HCT116 (cell line): ENCODE measurements around the gene CCM2. TPM values are rescaled to one million over a fixed set of nuclear protein-coding genes. Genes with fewer than 3 reads are reported as not detected.

Source experiments
- ATAC-seq: fragments of 200-7000 bp; cut with Tn5 transposase; 2 replicates; pipeline ENCODE4 v1.9.1; 2020; ENCODE audit warnings: mild to moderate bottlenecking, moderate library complexity
- BruUV-seq: library from RNA; stranded (reverse); fragments of 400-500 nt; replicated peaks from 2 replicates; lab custom pipeline; 2021; lab: Mats Ljungman, UMichigan
- CTCF ChIA-PET: fragments of 300-600 bp; sonication (Branson Sonifier 250); formaldehyde crosslinking; loops from one replicate; lab custom pipeline; 2021; ENCODE audit warnings: antibody characterized with exemption; lab: Charles Lee
- POLR2A ChIA-PET: fragments of 300-600, 350-600 bp; sonication (Branson Sonifier 250); formaldehyde crosslinking; loops from one replicate; lab custom pipeline; 2021; ENCODE audit warnings: antibody characterized with exemption; lab: Charles Lee
- RAD21 ChIA-PET, 2 experiments: fragments of 300-600 bp; sonication (Branson Sonifier 250); formaldehyde crosslinking; loops; one replicate each; lab custom pipeline; 2023; ENCODE audit warnings: low total read pairs in 2 of 2; ENCODE audit not compliant: uncharacterized antibody in 2 of 2, unreplicated experiment in 2 of 2, low non-redundant PET in 1 of 2; lab: Charles Lee
- DNase-seq: peaks from one replicate; pipeline ENCODE4 v3.0.0-alpha.2; 2010; ENCODE audit warnings: low read depth, low spot score
- H2AFZ ChIP-seq: fragments of 200-600 bp; shearing (Covaris generic), sonication (generic); 2 replicates; pipeline ENCODE4 v1.6.1; 2017; ENCODE audit warnings: low read depth, mixed run types, mixed read lengths, antibody characterized with exemption, low read length; ENCODE audit not compliant: poor library complexity, severe bottlenecking
- H3K27ac ChIP-seq: 2 replicates; pipeline ENCODE4 v1.5.1; 2012; ENCODE audit warnings: low read depth, low read length
- H3K27me3 ChIP-seq: fragments of 200-600 bp; sonication (generic); 2 replicates; pipeline ENCODE4 v1.6.1; 2016; ENCODE audit warnings: mixed run types, low read length, mixed read lengths; ENCODE audit not compliant: insufficient read depth
- H3K36me3 ChIP-seq, 2 experiments: fragments of 200-500 bp in 1 of 2; fragments of 200-600 bp in 1 of 2; sonication (Bioruptor generic) in 1 of 2; sonication (generic) in 1 of 2; 2 replicates each; pipeline versions ENCODE4 v1.5.1 to v1.6.1; 2014 to 2016; ENCODE audit warnings: low read length in 2 of 2, inconsistent platforms in 1 of 2, mixed read lengths in 1 of 2, mixed run types in 1 of 2; ENCODE audit not compliant: insufficient read depth in 2 of 2, control insufficient read depth in 1 of 2
- H3K4me1 ChIP-seq, 2 experiments: fragments of 200-600 bp in 1 of 2; sonication (generic) in 1 of 2; 2 replicates each; pipeline versions ENCODE4 v1.5.1 to v1.6.1; 2012 to 2017; ENCODE audit warnings: low read length in 2 of 2, inconsistent platforms in 1 of 2, mild to moderate bottlenecking in 1 of 2, mixed read lengths in 1 of 2, mixed run types in 1 of 2, moderate library complexity in 1 of 2; ENCODE audit not compliant: insufficient read depth in 2 of 2, control insufficient read depth in 1 of 2
- H3K4me2 ChIP-seq: fragments of 200-600 bp; sonication (generic); 2 replicates; pipeline ENCODE4 v1.6.1; 2017; ENCODE audit warnings: mixed run types, low read length, mixed read lengths
- H3K4me3 ChIP-seq, 2 experiments: fragments of 200-600 bp in 1 of 2; sonication (generic) in 1 of 2; replicated peaks in 1 of 2; 2 replicates each; pipeline ENCODE4 v1.5.1; 2011 to 2016; ENCODE audit warnings: low read length in 2 of 2, control low read depth in 1 of 2, low read depth in 1 of 2, mild to moderate bottlenecking in 1 of 2, mixed read lengths in 1 of 2, mixed run types in 1 of 2
- H3K79me2 ChIP-seq: fragments of 200-600 bp; sonication (generic); 2 replicates; pipeline ENCODE4 v1.6.1; 2017; ENCODE audit warnings: mild to moderate bottlenecking, mixed run types, low read length, moderate library complexity, mixed read lengths; ENCODE audit not compliant: insufficient read depth
- H3K9ac ChIP-seq: fragments of 200-600 bp; sonication (generic); 2 replicates; pipeline ENCODE4 v1.6.1; 2016; ENCODE audit warnings: low read length, mixed read lengths
- H3K9me2 ChIP-seq: fragments of 200-600 bp; sonication (generic), shearing (Covaris generic); 2 replicates; pipeline ENCODE4 v1.6.1; 2017; ENCODE audit warnings: mixed run types, mild to moderate bottlenecking, moderate library complexity; ENCODE audit not compliant: insufficient read depth
- H3K9me3 ChIP-seq, 2 experiments: fragments of 200-500 bp in 1 of 2; fragments of 200-600 bp in 1 of 2; sonication (Bioruptor generic) in 1 of 2; sonication (generic) in 1 of 2; 2 replicates each; pipeline ENCODE4 v1.6.1; 2014 to 2017; ENCODE audit warnings: low read length in 2 of 2, mixed read lengths in 2 of 2, inconsistent platforms in 1 of 2, low read depth in 1 of 2, mild to moderate bottlenecking in 1 of 2, mixed run types in 1 of 2, moderate library complexity in 1 of 2; ENCODE audit not compliant: control insufficient read depth in 1 of 2, insufficient read depth in 1 of 2
- H4K20me1 ChIP-seq: fragments of 200-600 bp; sonication (generic), shearing (Covaris generic); 2 replicates; pipeline ENCODE4 v1.6.1; 2017; ENCODE audit warnings: mixed run types, mild to moderate bottlenecking, moderate library complexity; ENCODE audit not compliant: insufficient read depth
- EZH2phosphoT487 ChIP-seq: fragments of 200-600 bp; IDR thresholded peaks from 2 replicates; pipeline ENCODE4 v1.6.1; 2018; ENCODE audit warnings: antibody characterized with exemption, borderline replicate concordance
- POLR2A ChIP-seq: IDR thresholded peaks from 2 replicates; pipeline ENCODE4 v1.7.0; 2011; ENCODE audit warnings: borderline replicate concordance; ENCODE audit not compliant: insufficient read depth, insufficient read length; ENCODE audit errors: extremely low read depth
- RAD21 ChIP-seq: IDR thresholded peaks from 2 replicates; pipeline ENCODE4 v1.6.1; 2012; ENCODE audit warnings: low read depth, mild to moderate bottlenecking
- YY1 ChIP-seq: IDR thresholded peaks from 2 replicates; pipeline ENCODE4 v1.6.1; 2011; ENCODE audit warnings: low read length, low read depth, moderate library complexity, mild to moderate bottlenecking; ENCODE audit not compliant: insufficient replicate concordance; ENCODE audit errors: extremely low read depth
- ZBTB33 ChIP-seq: IDR thresholded peaks from 2 replicates; pipeline ENCODE4 v1.6.1; 2011; ENCODE audit warnings: mild to moderate bottlenecking, low read length, moderate library complexity; ENCODE audit not compliant: insufficient replicate concordance; ENCODE audit errors: extremely low read depth
- intact Hi-C: fragments of 100-400 bp; cut with micrococcal nuclease; formaldehyde crosslinking; loops from 2 replicates; pipeline ENCODE4 v1.10.0; 2022
- total RNA-seq: library from RNA; stranded (reverse); gene quantifications from one replicate; pipeline ENCODE4 v1.2.1, GENCODE V29; 2021; ENCODE audit not compliant: unreplicated experiment

The CCM2 gene
- total RNA-seq, 1 experiment from 2014 or later, result 34.4 TPM

- no peak overlapping the region for H3K4me3 ChIP-seq
- intact Hi-C loops, result no loop called here
- DNase-seq (no peak), ATAC-seq (no peak)
- H2AFZ ChIP-seq, result no peak overlapping the region
- no TSS peak for BruUV-seq
- H3K9me2 ChIP-seq, result no peaks in the 10 kb centered on the region
- ChIA-PET POLR2A (no interaction called here), RAD21 (no interaction called here), CTCF (no interaction called here)
- no peak overlapping the region for H3K4me2 ChIP-seq
- H3K9ac ChIP-seq, result no peak overlapping the region
- no peaks in the 10 kb centered on the region for H3K27me3 ChIP-seq
- no peak for TF ChIP-seq YY1
- no peak for TF ChIP-seq EZH2phosphoT487
- no peak for TF ChIP-seq POLR2A
- TF ChIP-seq ZBTB33, result no peak
- TF ChIP-seq RAD21, result no peak
- H3K9me3 ChIP-seq, result no peaks in the 10 kb centered on the region
- peaks cover 0 to 15% of the 10 kb centered on the region in 2 experiments; a peak in 2 of 4 replicates for H3K4me1 ChIP-seq
- H4K20me1 ChIP-seq, result no peaks in the 10 kb centered on the region
- no peak overlapping the region for H3K27ac ChIP-seq
- H3K36me3 ChIP-seq, result no peaks in the 10 kb centered on the region; a peak in 1 of 4 replicates
- peaks cover 7% of the 10 kb centered on the region; the same call in 1 of the 2 replicates for H3K79me2 ChIP-seq
These were observed 61.9 kb downstream of the CCM2 start for GRCh38 chr7:45061806-45062425.
